Upper lobe of left lung (tissue), 6 donors: ENCODE data around the gene USP27X. TPM values are rescaled to one million over a fixed set of nuclear protein-coding genes. Genes with fewer than 3 reads are reported as not detected.

ENCODE experiments used
- ATAC-seq, 2 donors: fragments of 200-7000 bp; cut with Tn5 transposase; one replicate each; pipeline ENCODE4 v1.9.1; 2022; ENCODE audit warnings: mild to moderate bottlenecking in 2 of 2, moderate library complexity in 2 of 2; ENCODE audit not compliant: low FRiP score in 2 of 2
- DNase-seq, 2 donors: peaks; one replicate each; pipeline ENCODE4 v3.0.0-alpha.2; 2019 to 2020
- H3K27ac ChIP-seq, 4 donors: fragments of 200-600 bp; sonication (generic); one replicate each; pipeline ENCODE4 v1.5.1; 2016 to 2019
- H3K27me3 ChIP-seq, 4 donors: fragments of 200-600 bp; sonication (generic); one replicate each; pipeline ENCODE4 v1.5.1; 2017 to 2019
- H3K36me3 ChIP-seq, 4 donors: fragments of 200-600 bp; sonication (generic); one replicate each; pipeline ENCODE4 v1.5.1; 2016 to 2019
- H3K4me1 ChIP-seq, 4 donors: fragments of 200-600 bp; sonication (generic); one replicate each; pipeline ENCODE4 v1.5.1; 2018 to 2019
- H3K4me3 ChIP-seq, 4 donors: fragments of 200-600 bp; sonication (generic); one replicate each; pipeline ENCODE4 v1.5.1; 2017 to 2019; ENCODE audit warnings: mild to moderate bottlenecking in 2 of 4, moderate library complexity in 1 of 4
- H3K9me3 ChIP-seq, 4 donors: fragments of 200-600 bp; sonication (generic); one replicate each; pipeline ENCODE4 v1.5.1; 2018 to 2019
- EP300 ChIP-seq, 4 donors: sonication (generic); formaldehyde crosslinking; IDR thresholded peaks; one replicate each; pipeline ENCODE4 v1.5.1; 2017; ENCODE audit warnings: antibody characterized with exemption in 4 of 4, control low read depth in 2 of 4
- POLR2A ChIP-seq, 4 donors: fragments of 450-650 bp; IDR thresholded peaks; one replicate each; pipeline ENCODE4 v1.5.1; 2016 to 2017; ENCODE audit warnings: antibody characterized with exemption in 4 of 4, mild to moderate bottlenecking in 2 of 4
- POLR2AphosphoS5 ChIP-seq, 2 donors: sonication (generic); formaldehyde crosslinking; IDR thresholded peaks; one replicate each; pipeline ENCODE4 v1.5.1; 2017; ENCODE audit warnings: antibody characterized with exemption in 2 of 2
- WGBS, 2 donors: methylation state at CpG; one replicate each; pipeline ENCODE4 v1.1.5; 2017 to 2018; 5-methylcytosine and 5-hydroxymethylcytosine counted together
- total RNA-seq, 6 donors: library from RNA; depleted of rRNA in 4 of 6; stranded (reverse); fragments of >200 nt in 4 of 6; gene quantifications; one replicate each; pipeline versions ENCODE4 v1.1.0 to v1.2.1, GENCODE V29; 2016 to 2021
- TF ChIP-seq, protein P1 (sequence below), 6 experiments: fragments of 450-650 bp in 4 of 6; fragments of 200-600 bp in 2 of 6; sonication (generic) in 2 of 6; IDR thresholded peaks; one replicate each; pipeline ENCODE4 v1.5.1; 2016 to 2019; ENCODE audit warnings: antibody characterized with exemption in 6 of 6
- donor health status: DM: no; HTN: no; CAD: no; lungs with moderate emphysema.
- donor health status: DM: no; HTN: yes; CAD: no; lungs with severe emphysema.

USP27X gene
- total RNA-seq, 6 donors from 2014 or later: 1.0 to 5.9 (median 3.9) TPM

- Histone ChIP-seq H3K9me3 (no peaks in the 10 kb centered on the region), H3K4me3 (no peak overlapping the region), H3K27ac (no peak overlapping the region), H3K27me3 (no peaks in the 10 kb centered on the region), H3K36me3 (no peaks in the 10 kb centered on the region), H3K4me1 (no peaks in the 10 kb centered on the region)
- WGBS, 2 donors: 63 to 74% methylated on average over 3 of the region's 3 CpGs
- DNase-seq: no peak
- TF ChIP-seq EP300 (IDR thresholded peaks at IDR 0.05) (no peak), POLR2AphosphoS5 (IDR thresholded peaks at IDR 0.05) (no peak), POLR2A (IDR thresholded peaks at IDR 0.05) (no peak)
- TF ChIP-seq, protein P1, sequence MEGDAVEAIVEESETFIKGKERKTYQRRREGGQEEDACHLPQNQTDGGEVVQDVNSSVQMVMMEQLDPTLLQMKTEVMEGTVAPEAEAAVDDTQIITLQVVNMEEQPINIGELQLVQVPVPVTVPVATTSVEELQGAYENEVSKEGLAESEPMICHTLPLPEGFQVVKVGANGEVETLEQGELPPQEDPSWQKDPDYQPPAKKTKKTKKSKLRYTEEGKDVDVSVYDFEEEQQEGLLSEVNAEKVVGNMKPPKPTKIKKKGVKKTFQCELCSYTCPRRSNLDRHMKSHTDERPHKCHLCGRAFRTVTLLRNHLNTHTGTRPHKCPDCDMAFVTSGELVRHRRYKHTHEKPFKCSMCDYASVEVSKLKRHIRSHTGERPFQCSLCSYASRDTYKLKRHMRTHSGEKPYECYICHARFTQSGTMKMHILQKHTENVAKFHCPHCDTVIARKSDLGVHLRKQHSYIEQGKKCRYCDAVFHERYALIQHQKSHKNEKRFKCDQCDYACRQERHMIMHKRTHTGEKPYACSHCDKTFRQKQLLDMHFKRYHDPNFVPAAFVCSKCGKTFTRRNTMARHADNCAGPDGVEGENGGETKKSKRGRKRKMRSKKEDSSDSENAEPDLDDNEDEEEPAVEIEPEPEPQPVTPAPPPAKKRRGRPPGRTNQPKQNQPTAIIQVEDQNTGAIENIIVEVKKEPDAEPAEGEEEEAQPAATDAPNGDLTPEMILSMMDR (IDR thresholded peaks at IDR 0.05): no peak
- no peak for ATAC-seq
Observed at GRCh38 chrX:49912861-49913260, 33.6 kb downstream of the USP27X start.

DNA sequence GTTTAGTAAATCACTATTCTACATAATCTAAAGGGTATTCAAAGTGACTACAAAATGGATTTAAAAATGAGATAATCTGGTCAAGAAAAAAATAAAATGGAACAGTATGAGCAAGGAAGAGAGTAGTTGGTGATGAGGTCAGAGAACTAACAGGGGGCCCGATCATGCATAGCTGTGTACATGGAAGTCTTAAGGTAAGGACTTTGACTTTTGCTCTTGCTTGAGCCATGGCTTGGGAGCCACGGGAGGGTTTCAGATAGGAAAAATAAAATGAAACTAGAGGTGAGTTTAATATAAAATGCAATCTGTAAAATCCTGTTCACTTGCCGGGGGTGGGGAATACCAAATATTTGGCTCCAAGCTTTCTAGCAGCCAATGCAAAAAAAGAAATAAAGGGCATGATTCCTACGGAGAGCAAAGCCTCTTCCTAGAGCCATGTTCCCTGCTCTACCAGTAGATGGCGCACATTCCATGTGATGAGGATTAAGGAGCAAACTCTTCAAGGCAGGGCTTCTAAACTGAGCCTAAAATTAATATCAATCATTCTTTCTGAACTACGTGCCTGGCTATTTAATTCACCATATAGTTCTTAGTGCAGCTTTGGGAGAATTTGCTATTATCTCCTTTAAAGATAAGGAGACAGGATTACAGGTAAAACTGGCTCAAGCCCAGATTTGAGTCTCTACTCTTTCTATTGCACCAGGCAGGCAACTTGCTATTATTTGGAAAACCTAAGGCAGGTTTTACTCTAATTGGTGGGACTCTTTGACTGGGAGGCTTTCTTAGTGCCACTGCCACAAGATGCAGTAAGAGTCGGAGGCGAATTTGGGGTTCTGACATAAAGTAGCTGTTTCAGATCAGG lies 36.3 kb downstream of the USP27X start:
- 27 to 40% methylated on average over 5 to 8 of the region's 8 CpGs for whole genome bisulfite sequencing, 2 donors
- DNase-seq (peak in 1 of 2 donors; percentile 31), ATAC-seq (peak in 1 of 2 donors; percentile 80)
- Histone ChIP-seq H3K4me1 (peaks cover 0 to 7% (median 2%) of the 10 kb centered on the region in 4 donors), H3K27me3 (no peaks in the 10 kb centered on the region), H3K9me3 (no peaks in the 10 kb centered on the region), H3K4me3 (no peak overlapping the region), H3K27ac (no peak overlapping the region), H3K36me3 (no peaks in the 10 kb centered on the region)
- TF ChIP-seq, protein P1 (IDR thresholded peaks at IDR 0.05): peak; percentile 39 to 84 (median 72)
- TF ChIP-seq POLR2A (IDR thresholded peaks at IDR 0.05): no peak

GRCh38 chrX:49919617-49920016 lies 40.3 kb downstream of the USP27X start:
- ATAC-seq: peak in 1 of 2 donors; percentile 38
- Histone ChIP-seq H3K36me3 (no peaks in the 10 kb centered on the region), H3K4me1 (peaks cover 0 to 7% (median 5%) of the 10 kb centered on the region in 4 donors), H3K27me3 (no peaks in the 10 kb centered on the region), H3K27ac (no peak overlapping the region), H3K9me3 (no peaks in the 10 kb centered on the region), H3K4me3 (no peak overlapping the region)
- TF ChIP-seq EP300 (IDR thresholded peaks at IDR 0.05) (no peak), POLR2A (IDR thresholded peaks at IDR 0.05) (no peak), POLR2AphosphoS5 (IDR thresholded peaks at IDR 0.05) (no peak)
- TF ChIP-seq, protein P1 (IDR thresholded peaks at IDR 0.05): peak; percentile 58 to 86 (median 60)
- DNase-seq: peak in 1 of 2 donors; percentile 22
- 18 to 19% methylated on average over 8 of the region's 8 CpGs for WGBS, 2 donors

- Histone ChIP-seq H3K9me3 (no peaks in the 10 kb centered on the region), H3K27me3 (no peaks in the 10 kb centered on the region)
- TF ChIP-seq EP300 (IDR thresholded peaks at IDR 0.05): no peak
- no peak for TF ChIP-seq POLR2A (IDR thresholded peaks at IDR 0.05)
- TF ChIP-seq, protein P1 (IDR thresholded peaks at IDR 0.05): no peak
- no peak for TF ChIP-seq POLR2AphosphoS5 (IDR thresholded peaks at IDR 0.05)
Observed at GRCh38 chrX:49921109-49921508, 41.8 kb downstream of the USP27X start.

More at GRCh38 chrX:49921109-49921508, 41.8 kb downstream of the USP27X start:
- H3K36me3 ChIP-seq: no peaks in the 10 kb centered on the region
- DNase-seq: no peak
- no peak for ATAC-seq
- 64 to 79% methylated on average over 2 of the region's 2 CpGs for WGBS, 2 donors
- no peak overlapping the region for H3K27ac ChIP-seq
- H3K4me1 ChIP-seq: peaks cover 0 to 7% (median 5%) of the 10 kb centered on the region in 4 donors
- no peak overlapping the region for H3K4me3 ChIP-seq
